Measurements from ENCODE around the gene SASH3.
"Not testable (repeated sequence)": the region's sequence is repeated elsewhere in the genome, so short reads cannot be mapped to it uniquely, and the experiment has no call there.

SASH3 gene

DNA sequence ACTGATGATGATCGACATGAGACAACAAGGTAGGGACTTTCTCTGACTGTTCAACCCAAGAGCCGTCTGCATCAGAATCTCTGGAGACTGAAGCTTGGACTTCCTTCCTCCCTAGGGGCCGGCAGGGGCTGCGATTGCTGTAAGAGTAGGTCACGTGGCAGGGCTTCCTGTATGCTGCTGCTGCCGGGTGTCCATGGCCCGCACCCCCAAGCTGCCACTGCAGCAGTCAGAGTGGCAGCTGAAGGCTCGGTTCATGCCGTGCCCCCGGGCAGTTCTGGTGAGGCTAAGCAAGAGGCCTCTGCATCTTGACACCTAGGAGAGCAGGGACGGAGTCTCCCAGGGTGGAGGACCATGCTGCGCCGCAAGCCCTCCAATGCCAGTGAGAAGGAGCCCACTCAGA lies at the start of gene SASH3:
Gene SASH3 (plus strand): TSS at position 203 of the 400 bp plus-strand sequence. CDS start 149 bp downstream, at position 352.
- no peak for DNase-seq (ENCODE audit: low read depth)

- no peak for DNase-seq (ENCODE audit: low read depth)
These were observed 48.5 kb upstream of the SASH3 start for GRCh38 chrX:129731228-129731627.

DNA sequence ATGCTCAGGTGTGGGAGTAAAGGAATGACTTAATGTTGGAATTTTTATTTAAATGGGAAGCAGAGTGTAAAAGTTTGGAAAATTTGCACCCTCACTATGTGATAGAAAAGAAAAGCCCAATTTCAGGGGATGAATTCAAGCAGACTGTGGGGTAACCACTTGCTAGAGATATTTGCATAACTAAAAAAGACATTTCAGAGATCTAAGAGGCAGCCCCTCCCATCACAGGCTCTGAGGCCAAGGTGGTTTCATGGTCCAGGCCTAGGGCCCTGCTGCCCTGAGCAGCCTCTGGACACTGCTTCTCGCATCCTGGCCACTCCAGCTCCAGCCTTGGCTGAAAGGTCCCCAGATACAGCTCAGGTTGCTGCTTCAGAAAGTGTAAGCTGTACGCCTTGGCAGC lies 46.9 kb upstream of the SASH3 start:
- no peak for DNase-seq (ENCODE audit: low read depth)

- DNase-seq (ENCODE audit: low read depth): no peak
These were observed 46.4 kb upstream of the SASH3 start for GRCh38 chrX:129733335-129733734.

DNA sequence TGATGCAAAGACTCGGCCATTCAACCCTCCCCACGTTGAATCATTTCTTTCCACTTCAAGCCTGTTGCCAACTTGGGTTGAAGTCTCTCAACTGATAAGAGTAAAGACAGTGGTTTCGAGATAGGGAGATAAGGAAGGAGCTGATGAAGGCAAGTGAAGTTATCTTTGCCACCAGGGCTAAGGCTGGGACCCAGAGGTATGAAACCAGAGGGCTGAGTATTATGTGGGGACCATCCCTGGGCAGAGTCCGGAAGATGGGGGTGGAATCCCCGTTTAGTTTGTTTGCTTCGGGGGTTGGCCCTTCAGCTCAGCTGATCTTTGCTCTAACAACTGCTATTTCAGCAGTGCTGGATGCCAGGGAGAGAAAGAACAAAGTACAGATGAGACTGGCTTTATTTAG lies 43.3 kb upstream of the SASH3 start:
- no peak for DNase-seq (ENCODE audit: low read depth)

DNA sequence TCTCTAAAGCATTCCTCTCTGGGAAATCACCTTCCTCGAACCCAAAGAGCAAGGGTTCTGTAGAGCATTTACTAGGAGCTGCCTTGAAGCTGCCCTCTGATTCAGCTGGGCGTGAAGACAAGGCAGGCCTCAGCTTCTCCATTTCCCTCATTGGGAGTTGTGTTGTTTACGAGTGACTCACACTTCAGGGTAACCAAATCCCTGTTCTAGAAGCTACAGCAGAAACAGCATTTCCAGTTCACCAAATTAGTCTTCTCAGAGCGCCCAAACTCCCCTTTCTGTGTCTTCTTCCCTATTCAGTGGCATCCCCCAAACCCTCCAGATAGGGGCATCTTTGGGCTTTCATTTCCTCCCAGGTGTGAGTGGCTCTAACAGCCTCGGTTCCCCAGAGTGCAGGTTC lies 41.8 kb upstream of the SASH3 start:
- DNase-seq (ENCODE audit: low read depth): no peak

- DNase-seq (ENCODE audit: low read depth): no peak
These were observed 41.1 kb upstream of the SASH3 start, which contains the start of gene XPNPEP2 for GRCh38 chrX:129738466-129739308. Gene XPNPEP2 (plus strand): TSS chrX:129738979. CDS start chrX:129739214, 235 bp downstream.

DNA sequence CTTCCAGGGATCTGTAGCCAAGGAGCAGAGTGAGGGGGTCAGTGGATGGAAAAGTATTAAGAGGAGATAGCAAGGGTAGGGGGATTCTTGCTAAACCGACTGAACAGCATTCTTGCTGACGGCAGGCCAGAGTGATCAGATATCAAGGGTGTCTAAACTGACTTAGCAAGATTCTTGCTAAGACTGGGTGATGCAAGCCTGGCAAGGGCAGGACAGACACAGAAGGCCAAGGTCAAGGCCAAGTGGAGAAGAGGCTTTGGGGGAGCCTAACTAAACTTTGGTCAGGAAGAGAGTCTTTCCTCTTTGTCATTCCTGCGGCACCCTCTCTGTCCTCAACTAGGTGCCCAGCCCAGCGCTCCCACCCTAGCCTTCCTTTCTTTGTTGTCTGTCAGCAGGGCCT lies 40.2 kb upstream of the SASH3 start:
- DNase-seq (ENCODE audit: low read depth): no peak

DNA sequence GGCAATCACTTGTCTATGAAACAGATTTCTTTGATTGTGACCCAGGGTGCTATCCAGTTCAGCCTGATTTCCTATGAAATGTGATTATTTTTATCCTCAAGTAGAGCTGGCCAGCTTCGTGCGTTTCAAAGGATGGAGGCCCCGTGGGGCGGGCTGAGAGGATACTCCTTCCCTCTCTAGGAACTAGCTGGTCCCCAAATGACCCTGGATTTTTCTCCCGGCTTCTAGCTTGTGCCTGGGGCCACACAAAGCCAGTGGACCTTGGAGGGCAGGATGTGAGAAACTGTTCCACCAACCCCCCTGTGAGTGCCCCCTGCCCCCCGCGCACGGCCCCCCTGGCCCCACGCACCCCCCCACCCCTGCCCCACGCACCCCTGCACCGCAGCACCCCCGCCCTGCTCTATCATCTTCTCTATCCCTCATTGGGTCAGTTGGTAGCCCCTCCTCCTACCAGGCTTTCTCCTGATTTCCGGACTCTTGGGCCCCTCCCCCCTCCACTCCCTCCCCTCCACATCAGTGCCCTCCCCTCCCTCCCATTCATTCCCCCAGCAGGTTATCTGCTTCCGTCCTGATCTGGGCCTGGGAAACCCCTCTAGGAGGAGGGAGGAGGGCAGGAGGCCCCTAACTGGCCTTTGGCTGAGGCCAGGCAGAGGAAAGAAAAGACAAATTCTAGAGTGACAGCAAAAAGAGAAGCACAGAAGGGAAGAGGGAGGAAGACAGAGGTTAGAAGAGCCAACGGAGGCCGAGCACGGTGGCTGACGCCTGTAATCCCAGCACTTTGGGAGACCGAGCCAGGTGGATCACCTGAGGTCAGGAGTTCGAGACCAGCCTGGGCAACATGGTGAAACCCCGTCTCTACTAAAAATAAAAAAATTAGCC lies 37.6 kb upstream of the SASH3 start:
- DNase-seq (ENCODE audit: low read depth): no peak

GRCh38 chrX:129742759-129743152 lies 37.0 kb upstream of the SASH3 start:
- not testable (repeated sequence) for DNase-seq (ENCODE audit: low read depth)

DNA sequence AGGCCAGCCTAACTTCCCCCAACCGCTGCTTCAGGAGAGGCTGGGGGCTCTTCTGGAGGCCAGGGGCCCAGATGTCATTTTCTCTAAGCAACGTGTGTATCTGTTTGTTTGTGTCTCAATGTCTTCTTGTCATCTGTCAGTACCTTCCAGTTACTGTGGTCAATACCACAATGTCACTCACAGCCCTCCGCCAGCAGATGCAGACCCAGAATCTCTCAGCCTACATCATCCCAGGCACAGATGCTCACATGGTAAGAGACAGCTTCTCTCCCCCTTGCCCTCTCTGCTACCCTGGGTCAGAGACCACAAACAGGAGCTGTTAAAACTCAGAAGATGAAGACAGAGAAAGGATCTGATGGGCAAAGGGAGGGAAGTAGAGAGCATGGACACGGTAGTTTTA lies 35.9 kb upstream of the SASH3 start:
- no peak for DNase-seq (ENCODE audit: low read depth)

DNA sequence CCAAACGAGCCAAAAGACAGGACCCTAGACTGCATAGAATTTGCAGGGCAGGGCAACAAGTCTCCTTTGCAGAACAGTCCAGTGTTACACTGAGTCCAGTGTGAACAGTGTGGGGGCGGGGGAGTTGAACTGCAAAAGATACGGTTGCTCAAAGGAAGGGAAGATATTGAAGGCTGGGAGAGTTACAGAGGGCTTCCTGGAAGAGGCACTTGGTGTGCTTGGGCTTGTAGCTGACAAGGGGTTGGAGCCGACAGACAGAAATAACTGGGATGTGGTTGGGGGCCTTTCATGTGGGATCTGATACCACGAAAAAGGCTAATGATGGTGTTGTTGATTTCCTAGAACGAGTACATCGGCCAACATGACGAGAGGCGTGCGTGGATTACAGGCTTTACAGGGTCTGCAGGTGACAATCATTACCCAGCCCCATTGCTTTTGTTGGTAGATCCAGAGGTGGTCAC lies 34.9 kb upstream of the SASH3 start:
- DNase-seq (ENCODE audit: low read depth): no peak

DNA sequence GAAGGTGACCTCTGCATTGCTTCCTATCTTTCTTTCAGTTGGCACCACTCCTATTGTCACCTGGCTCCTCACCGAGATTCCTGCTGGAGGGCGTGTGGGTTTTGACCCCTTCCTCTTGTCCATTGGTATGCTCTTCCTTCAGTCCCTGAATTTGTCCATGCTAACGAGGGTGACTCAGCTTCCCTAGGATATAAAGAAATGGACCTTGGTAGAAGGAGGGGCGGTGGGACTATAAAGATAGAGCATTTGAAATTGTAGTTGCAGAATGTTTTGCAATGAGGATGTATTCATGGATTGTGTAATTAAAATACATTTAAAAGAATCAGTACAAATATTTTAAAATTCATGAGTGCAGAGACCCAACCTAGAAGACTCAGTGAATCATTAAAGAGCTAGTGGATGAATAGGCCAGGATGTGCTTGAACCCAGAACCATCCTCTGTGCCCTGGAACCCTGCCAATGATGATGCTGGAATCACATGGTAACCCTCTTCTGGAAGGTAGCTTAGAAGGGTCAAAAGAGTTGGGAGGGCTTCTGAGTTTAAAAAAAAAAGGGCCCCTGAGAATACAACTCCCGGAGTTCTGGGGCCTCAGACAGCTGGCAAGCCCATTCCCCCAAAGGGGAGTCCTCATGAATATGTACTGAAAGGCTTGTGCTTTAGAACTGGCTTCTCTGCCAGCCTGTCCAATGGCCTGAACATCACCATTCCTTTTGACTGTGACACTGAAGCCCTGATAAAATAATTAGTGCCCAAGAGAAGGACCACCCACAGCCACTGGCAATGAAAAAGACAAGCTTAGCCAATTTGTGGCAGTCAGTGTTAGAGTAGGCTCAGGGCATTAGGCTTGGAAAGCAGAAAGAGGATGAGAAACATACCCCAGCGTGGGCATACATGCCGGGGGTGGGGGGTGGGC lies 32.9 kb upstream of the SASH3 start:
- no peak for DNase-seq (ENCODE audit: low read depth)

DNA sequence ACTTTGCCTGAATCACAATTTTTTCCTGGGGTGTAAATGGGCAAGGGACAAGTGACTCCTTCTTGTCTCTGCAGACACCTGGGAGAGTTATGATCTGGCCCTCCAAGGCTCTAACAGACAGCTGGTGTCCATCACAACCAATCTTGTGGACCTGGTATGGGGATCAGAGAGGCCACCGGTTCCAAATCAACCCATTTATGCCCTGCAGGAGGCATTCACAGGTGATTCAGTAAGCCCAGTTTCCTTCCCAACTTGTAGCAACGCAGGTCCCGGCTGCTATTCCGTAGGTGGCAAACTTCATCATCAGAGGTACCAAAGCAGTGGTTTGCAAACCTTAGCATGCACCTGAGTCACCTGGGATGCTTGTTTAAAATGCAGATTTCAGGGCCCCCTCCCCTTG lies 32.2 kb upstream of the SASH3 start:
- DNase-seq (ENCODE audit: low read depth): no peak

- no peak for DNase-seq (ENCODE audit: low read depth)
These were observed 31.4 kb upstream of the SASH3 start for GRCh38 chrX:129748305-129748704.

- DNase-seq (ENCODE audit: low read depth): no peak
These were observed 30.7 kb upstream of the SASH3 start for GRCh38 chrX:129749069-129749468.

DNA sequence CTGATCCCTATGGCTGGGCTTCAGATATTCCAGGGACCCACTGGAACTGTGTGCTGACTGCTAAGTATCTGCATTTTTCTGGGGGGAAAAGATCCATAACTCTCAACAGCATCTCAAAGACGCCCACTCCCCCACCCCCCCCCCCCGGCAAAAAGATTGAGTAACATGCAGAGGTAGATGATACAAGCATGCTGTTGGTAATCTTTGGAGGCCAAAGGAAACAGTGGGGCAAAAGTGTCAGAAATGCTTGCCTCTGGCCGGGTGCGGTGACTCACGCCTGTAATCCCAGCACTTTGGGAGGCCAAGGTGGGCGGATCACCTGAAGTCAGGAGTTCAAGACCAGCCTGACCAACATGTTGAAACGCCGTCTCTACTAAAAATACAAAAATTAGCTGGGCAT lies 28.8 kb upstream of the SASH3 start:
- no peak for DNase-seq (ENCODE audit: low read depth)

- no peak for DNase-seq (ENCODE audit: low read depth)
These were observed 25.4 kb upstream of the SASH3 start for GRCh38 chrX:129754056-129755024.

DNA sequence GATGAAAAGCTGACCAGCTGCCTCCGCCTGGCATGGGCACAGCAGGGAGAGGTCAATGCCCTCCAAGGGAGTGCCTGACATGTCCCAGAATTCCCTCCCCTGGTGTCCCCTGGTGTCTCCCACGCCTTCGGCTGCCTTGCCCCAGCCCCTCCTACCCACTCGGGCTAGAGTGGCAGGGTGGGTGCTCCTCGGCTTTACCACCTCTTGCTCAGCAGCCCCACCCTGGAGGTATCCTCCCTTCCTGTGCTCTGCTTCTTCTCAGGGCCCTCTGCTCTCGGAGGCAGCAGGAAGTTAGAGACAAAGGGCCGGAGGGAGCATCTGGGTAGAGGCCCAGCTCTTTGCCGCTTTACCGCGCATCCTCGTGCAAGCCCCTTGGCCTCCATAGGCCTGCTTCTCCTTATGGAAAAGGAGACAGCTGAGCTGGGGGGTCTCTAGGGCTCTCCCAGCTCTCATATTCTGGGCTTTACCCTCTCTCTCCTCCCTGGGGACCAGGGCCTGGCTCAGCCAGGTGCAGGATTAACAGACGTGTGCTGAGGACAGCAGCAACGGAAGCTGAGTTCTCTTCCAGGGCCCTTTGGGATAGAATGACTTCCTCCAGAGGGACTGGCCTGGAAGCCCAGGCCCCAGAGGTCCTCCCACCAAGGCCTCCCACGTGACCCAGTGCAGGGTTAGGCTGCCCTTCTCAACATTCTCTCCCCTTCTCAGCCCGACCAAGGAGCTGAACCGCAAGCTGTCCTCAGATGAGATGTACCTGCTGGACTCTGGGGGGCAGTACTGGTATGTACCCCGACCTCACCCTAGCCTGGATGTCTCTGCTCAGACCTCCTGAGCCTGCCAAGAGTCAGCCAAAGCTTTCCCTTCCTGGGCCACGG lies 23.7 kb upstream of the SASH3 start:
- no peak for DNase-seq (ENCODE audit: low read depth)
